GM12878 (cell line): Measurements from ENCODE around the gene PRUNE2. TPM values are rescaled to one million over a fixed set of nuclear protein-coding genes. Genes with fewer than 3 reads are reported as not detected.

Experiments
- ATAC-seq: fragments of 200-7000 bp; cut with Tn5 transposase; 3 replicates; pipeline ENCODE4 v1.9.1; 2020; ENCODE audit warnings: mild to moderate bottlenecking, moderate library complexity
- BruUV-seq: library from RNA; stranded (reverse); fragments of 400-500 nt; replicated peaks from 2 replicates; lab custom pipeline; 2021; lab: Mats Ljungman, UMichigan
- CTCF ChIA-PET: fragments of 300-600 bp; sonication (Branson Sonifier 250); formaldehyde crosslinking; extraction: SDS; loops from one replicate; lab custom pipeline; 2021; ENCODE audit warnings: inconsistent platforms; lab: Yijun Ruan, JAX
- POLR2A ChIA-PET: fragments of 350-600 bp; formaldehyde crosslinking; extraction: SDS; loops from one replicate; lab custom pipeline; 2021; ENCODE audit warnings: inconsistent platforms; lab: Charles Lee
- RAD21 ChIA-PET: fragments of 300-600 bp; sonication (Branson Sonifier 250); formaldehyde crosslinking; loops from one replicate; lab custom pipeline; 2023; ENCODE audit warnings: antibody characterized with exemption; ENCODE audit not compliant: unreplicated experiment; lab: Charles Lee
- SMC1A ChIA-PET: fragments of 300-600 bp; sonication (Branson Sonifier 250); formaldehyde crosslinking; loops from one replicate; lab custom pipeline; 2023; ENCODE audit not compliant: unreplicated experiment, uncharacterized antibody; lab: Charles Lee
- DNase-seq: peaks from one replicate; pipeline ENCODE4 v3.0.0-alpha.2; 2011; ENCODE audit warnings: low read depth, low spot score
- FAIRE-seq: peaks from 3 replicates; lab custom pipeline; 2011; peaks lifted over from hg19 to GRCh38; lab: Jason Lieb, UNC
- H2AFZ ChIP-seq: 2 replicates; pipeline ENCODE4 v1.6.0; 2011; ENCODE audit warnings: low read depth, low read length, control low read depth; ENCODE audit not compliant: control insufficient read depth
- H3K27ac ChIP-seq: 2 replicates; pipeline ENCODE4 v1.5.1; 2011; ENCODE audit warnings: control low read depth; ENCODE audit not compliant: control insufficient read depth, insufficient read depth
- H3K27me3 ChIP-seq, 2 experiments: replicated peaks in 1 of 2; 2 replicates each; pipeline versions ENCODE4 v1.6.0 to v1.6.1; 2011; ENCODE audit warnings: low read length in 1 of 2; ENCODE audit not compliant: control insufficient read depth in 2 of 2, insufficient read depth in 2 of 2
- H3K36me3 ChIP-seq, 2 experiments: 2 replicates each; pipeline ENCODE4 v1.5.1; 2011; ENCODE audit warnings: low read length in 1 of 2; ENCODE audit not compliant: control insufficient read depth in 2 of 2, insufficient read depth in 2 of 2
- H3K4me1 ChIP-seq: 2 replicates; pipeline ENCODE4 v1.6.1; 2011; ENCODE audit warnings: mild to moderate bottlenecking, low read length, moderate library complexity, mixed read lengths; ENCODE audit not compliant: control insufficient read depth, insufficient read depth
- H3K4me2 ChIP-seq: 2 replicates; pipeline ENCODE4 v1.6.0; 2011; ENCODE audit warnings: control low read depth; ENCODE audit not compliant: control insufficient read depth, insufficient read depth
- H3K4me3 ChIP-seq: fragments of 200-600 bp; sonication (generic); 2 replicates; pipeline ENCODE4 v1.5.1; 2016
- H3K79me2 ChIP-seq: 2 replicates; pipeline ENCODE4 v1.6.0; 2011; ENCODE audit warnings: low read length; ENCODE audit not compliant: control insufficient read depth, insufficient read depth
- H3K9ac ChIP-seq: 2 replicates; pipeline ENCODE4 v1.8.0; 2011; ENCODE audit warnings: low read length, control low read depth, mixed read lengths; ENCODE audit not compliant: control insufficient read depth, insufficient read depth
- H3K9me3 ChIP-seq: replicated peaks from 3 replicates; pipeline ENCODE4 v1.5.1; 2011; ENCODE audit warnings: mild to moderate bottlenecking, low read length; ENCODE audit not compliant: control insufficient read depth, insufficient read depth
- H4K20me1 ChIP-seq: 2 replicates; pipeline ENCODE4 v1.6.0; 2011; ENCODE audit not compliant: control insufficient read depth, insufficient read depth
- ATF7 ChIP-seq: fragments of 450-650 bp; IDR thresholded peaks from 2 replicates; pipeline ENCODE4 v1.6.1; 2016; ENCODE audit warnings: low read depth, mild to moderate bottlenecking
- BRCA1 ChIP-seq: IDR thresholded peaks from 2 replicates; pipeline ENCODE4 v1.6.1; 2011; ENCODE audit warnings: low read depth, low read length, improper control_type of control experiment
- CHD2 ChIP-seq: IDR thresholded peaks from 2 replicates; pipeline ENCODE4 v1.6.1; 2011; ENCODE audit warnings: low read depth, low read length, improper control_type of control experiment, borderline replicate concordance
- CHD4 ChIP-seq: fragments of 200-600 bp; sonication (generic); IDR thresholded peaks from 2 replicates; pipeline ENCODE4 v1.6.1; 2016; ENCODE audit warnings: mild to moderate bottlenecking
- EZH2 ChIP-seq: IDR thresholded peaks from 2 replicates; pipeline ENCODE4 v1.6.1; 2012; ENCODE audit warnings: low read depth, mild to moderate bottlenecking, control low read depth, inconsistent platforms, low read length, borderline replicate concordance; ENCODE audit not compliant: control insufficient read depth
- HDAC6 ChIP-seq: fragments of 200-600 bp; sonication (generic); IDR thresholded peaks from one replicate; pipeline ENCODE4 v1.8.0; 2017; ENCODE audit warnings: antibody characterized with exemption; ENCODE audit not compliant: unreplicated experiment
- HDGF ChIP-seq: fragments of 450-650 bp; IDR thresholded peaks from 2 replicates; pipeline ENCODE4 v1.6.1; 2016; ENCODE audit warnings: antibody characterized with exemption
- KAT2A ChIP-seq: conservative IDR thresholded peaks from 2 replicates; pipeline ENCODE4 v1.6.1; 2011; ENCODE audit warnings: low read depth, low read length; ENCODE audit not compliant: control insufficient read depth
- KDM1A ChIP-seq: fragments of 200-600 bp; sonication (generic); IDR thresholded peaks from 2 replicates; pipeline ENCODE4 v1.6.1; 2016; ENCODE audit warnings: borderline replicate concordance
- KLF5 ChIP-seq: fragments of 450-650 bp; IDR thresholded peaks from 2 replicates; pipeline ENCODE4 v1.6.1; 2014; ENCODE audit warnings: mild to moderate bottlenecking; ENCODE audit not compliant: partially characterized antibody
- LARP7 ChIP-seq: fragments of 450-650 bp; IDR thresholded peaks from 2 replicates; pipeline ENCODE4 v1.6.1; 2017; ENCODE audit warnings: mild to moderate bottlenecking
- POLR2AphosphoS5 ChIP-seq: IDR thresholded peaks from 2 replicates; pipeline ENCODE4 v1.6.1; 2011; ENCODE audit warnings: mild to moderate bottlenecking, low read length, inconsistent platforms
- SMAD5 ChIP-seq: IDR thresholded peaks from 2 replicates; pipeline ENCODE4 v1.6.1; 2016; ENCODE audit warnings: antibody characterized with exemption, low read depth
- STAT1 ChIP-seq: fragments of 450-650 bp; conservative IDR thresholded peaks from 2 replicates; pipeline ENCODE4 v1.6.1; 2014; ENCODE audit warnings: antibody characterized with exemption, mild to moderate bottlenecking
- SUZ12 ChIP-seq: fragments of 200-600 bp; sonication (generic); IDR thresholded peaks from one replicate; pipeline ENCODE4 v1.6.1; 2018; ENCODE audit warnings: antibody characterized with exemption, mild to moderate bottlenecking; ENCODE audit not compliant: unreplicated experiment
- TARDBP ChIP-seq: IDR thresholded peaks from 2 replicates; pipeline ENCODE4 v1.6.1; 2016; ENCODE audit warnings: borderline replicate concordance
- WGBS: methylation state at CpG from one replicate; pipeline ENCODE4 v1.1.6; 2016; ENCODE audit warnings: low lambda C conversion rate; ENCODE audit not compliant: insufficient replicate concordance, insufficient coverage; ENCODE audit errors: missing lambda C conversion rate; 5-methylcytosine and 5-hydroxymethylcytosine counted together
- in situ Hi-C: fragments of 300-500 bp; cut with MboI; formaldehyde crosslinking; loops from 9 replicates; pipeline ENCODE4 v1.14.3; 2018; ENCODE audit warnings: mixed read lengths
- intact Hi-C: fragments of 100-400 bp; cut with micrococcal nuclease; formaldehyde crosslinking; loops from one replicate; pipeline ENCODE4 v1.14.2; 2022; ENCODE audit not compliant: unreplicated experiment
- polyA plus RNA-seq, 11 experiments: library from polyadenylated mRNA; depleted of rRNA in 4 of 11; unstranded in 6 of 11; stranded (reverse) in 5 of 11; fragments of >200 nt; fragmentation: Nextera tagmentation in 4 of 11; fragmentation: Illumina TruSeq in 1 of 11; extraction: Ambion mirVana in 4 of 11; extraction: Trizol in 1 of 11; gene quantifications; 1 replicate in 1 of 11; 2 replicates in 10 of 11; pipeline versions ENCODE4 v1.2.1 to v1.2.3, GENCODE V29; 2011 to 2016; ENCODE audit warnings: inconsistent platforms in 2 of 11, missing spikeins in 2 of 11, low read depth in 1 of 11
- total RNA-seq, 4 experiments: library from RNA; depleted of rRNA in 3 of 4; stranded (reverse); fragments of >200 nt in 3 of 4; fragmentation: Illumina TruSeq in 1 of 4; extraction: Trizol in 1 of 4; gene quantifications; 2 replicates each; pipeline versions ENCODE4 v1.2.1 to v1.2.3, GENCODE V29; 2013 to 2021
- TF ChIP-seq, protein P1 (sequence below): fragments of 450-650 bp; IDR thresholded peaks from 2 replicates; pipeline ENCODE4 v1.6.1; 2018; ENCODE audit warnings: borderline replicate concordance, mild to moderate bottlenecking; ENCODE audit not compliant: partially characterized antibody
- TF ChIP-seq, protein P2 (sequence below): fragments of 450-650 bp; IDR thresholded peaks from 2 replicates; pipeline ENCODE4 v1.6.1; 2017; ENCODE audit warnings: borderline replicate concordance
- TF ChIP-seq, protein P3 (sequence below): IDR thresholded peaks from 2 replicates; pipeline ENCODE4 v1.6.1; 2011; ENCODE audit warnings: mild to moderate bottlenecking, low read depth, low read length, moderate library complexity; ENCODE audit not compliant: insufficient replicate concordance

The PRUNE2 gene
- total and polyA plus RNA-seq, 10 of the 15 experiments (the other 5 are each of a cell fraction or from before 2014, with no cell fraction given): 0.07 to 0.63 (median 0.25) TPM

DNA sequence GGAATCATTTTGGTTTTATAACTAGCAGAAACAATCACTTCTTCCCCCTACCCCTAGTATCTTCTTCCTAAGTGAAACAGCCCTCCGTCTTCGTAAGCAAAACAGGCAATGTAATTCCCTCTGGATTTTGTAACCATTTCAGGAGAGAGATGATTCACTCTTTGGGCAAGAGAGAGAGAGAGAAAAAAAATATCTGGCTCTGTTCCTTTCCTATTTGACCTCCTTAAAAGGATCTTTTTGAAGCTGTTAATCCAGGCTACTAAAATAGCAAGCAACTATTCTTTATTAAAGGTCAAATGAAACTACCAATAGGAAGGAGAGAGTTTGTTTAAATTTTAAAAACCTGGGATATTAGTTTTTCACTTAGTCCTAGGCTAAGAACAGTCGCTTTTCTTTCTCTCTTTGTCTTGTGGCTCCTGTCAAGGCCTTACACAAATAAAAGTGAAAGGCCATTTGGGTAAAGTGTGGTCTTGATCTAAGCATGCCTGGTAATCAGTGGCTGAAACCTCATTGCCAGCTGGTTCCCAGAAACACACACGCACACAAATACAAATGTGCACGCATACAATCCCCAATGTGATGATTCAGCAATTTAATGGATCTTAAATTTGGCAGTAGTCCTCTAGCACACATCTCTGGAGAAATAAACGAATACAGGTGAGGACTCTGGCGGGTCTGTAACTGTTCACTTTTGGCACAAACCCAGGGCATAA is 70.2 kb downstream of the PRUNE2 start:
- intact Hi-C loops: no loop called here
- no peaks in the 10 kb centered on the region for H4K20me1 ChIP-seq
- WGBS: 25% methylated on average over 7 of the region's 7 CpGs
- H3K9me3 ChIP-seq: no peaks in the 10 kb centered on the region
- CTCF ChIA-PET: no interaction called here
- H3K27me3 ChIP-seq: no peaks in the 10 kb centered on the region
- DNase-seq (no peak), FAIRE-seq (no peak), ATAC-seq (no peak)
- no peak overlapping the region for H3K4me3 ChIP-seq
- RAD21 ChIA-PET: no interaction called here
- in situ Hi-C loops: no loop called here
- H3K36me3 ChIP-seq: no peaks in the 10 kb centered on the region
- no peak overlapping the region for H3K9ac ChIP-seq
- no peak overlapping the region for H3K4me2 ChIP-seq
- no peak overlapping the region for H2AFZ ChIP-seq
- no peaks in the 10 kb centered on the region for H3K79me2 ChIP-seq
- no peak overlapping the region for H3K27ac ChIP-seq
- POLR2A ChIA-PET: no interaction called here
- H3K4me1 ChIP-seq: no peaks in the 10 kb centered on the region
- BruUV-seq: no TSS peak
- SMC1A ChIA-PET: no interaction called here
- TF ChIP-seq POLR2AphosphoS5: no peak
- TF ChIP-seq KLF5: no peak
- TF ChIP-seq LARP7: no peak
- TF ChIP-seq ATF7: no peak
- TF ChIP-seq SUZ12: no peak
- no peak for TF ChIP-seq EZH2
- TF ChIP-seq, protein P1, sequence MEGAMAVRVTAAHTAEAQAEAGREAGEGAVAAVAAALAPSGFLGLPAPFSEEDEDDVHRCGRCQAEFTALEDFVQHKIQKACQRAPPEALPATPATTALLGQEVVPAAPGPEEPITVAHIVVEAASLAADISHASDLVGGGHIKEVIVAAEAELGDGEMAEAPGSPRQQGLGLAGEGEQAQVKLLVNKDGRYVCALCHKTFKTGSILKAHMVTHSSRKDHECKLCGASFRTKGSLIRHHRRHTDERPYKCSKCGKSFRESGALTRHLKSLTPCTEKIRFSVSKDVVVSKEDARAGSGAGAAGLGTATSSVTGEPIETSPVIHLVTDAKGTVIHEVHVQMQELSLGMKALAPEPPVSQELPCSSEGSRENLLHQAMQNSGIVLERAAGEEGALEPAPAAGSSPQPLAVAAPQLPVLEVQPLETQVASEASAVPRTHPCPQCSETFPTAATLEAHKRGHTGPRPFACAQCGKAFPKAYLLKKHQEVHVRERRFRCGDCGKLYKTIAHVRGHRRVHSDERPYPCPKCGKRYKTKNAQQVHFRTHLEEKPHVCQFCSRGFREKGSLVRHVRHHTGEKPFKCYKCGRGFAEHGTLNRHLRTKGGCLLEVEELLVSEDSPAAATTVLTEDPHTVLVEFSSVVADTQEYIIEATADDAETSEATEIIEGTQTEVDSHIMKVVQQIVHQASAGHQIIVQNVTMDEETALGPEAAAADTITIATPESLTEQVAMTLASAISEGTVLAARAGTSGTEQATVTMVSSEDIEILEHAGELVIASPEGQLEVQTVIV: no peak
- TF ChIP-seq, protein P2, sequence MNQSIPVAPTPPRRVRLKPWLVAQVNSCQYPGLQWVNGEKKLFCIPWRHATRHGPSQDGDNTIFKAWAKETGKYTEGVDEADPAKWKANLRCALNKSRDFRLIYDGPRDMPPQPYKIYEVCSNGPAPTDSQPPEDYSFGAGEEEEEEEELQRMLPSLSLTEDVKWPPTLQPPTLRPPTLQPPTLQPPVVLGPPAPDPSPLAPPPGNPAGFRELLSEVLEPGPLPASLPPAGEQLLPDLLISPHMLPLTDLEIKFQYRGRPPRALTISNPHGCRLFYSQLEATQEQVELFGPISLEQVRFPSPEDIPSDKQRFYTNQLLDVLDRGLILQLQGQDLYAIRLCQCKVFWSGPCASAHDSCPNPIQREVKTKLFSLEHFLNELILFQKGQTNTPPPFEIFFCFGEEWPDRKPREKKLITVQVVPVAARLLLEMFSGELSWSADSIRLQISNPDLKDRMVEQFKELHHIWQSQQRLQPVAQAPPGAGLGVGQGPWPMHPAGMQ: no peak
- TF ChIP-seq SMAD5: no peak
- no peak for TF ChIP-seq HDAC6
- TF ChIP-seq STAT1: no peak
- no peak for TF ChIP-seq CHD2
- TF ChIP-seq KDM1A: no peak
- TF ChIP-seq TARDBP: no peak
- TF ChIP-seq HDGF: no peak
- no peak for TF ChIP-seq KAT2A
- TF ChIP-seq BRCA1: no peak
- TF ChIP-seq CHD4: no peak
- TF ChIP-seq, protein P3, sequence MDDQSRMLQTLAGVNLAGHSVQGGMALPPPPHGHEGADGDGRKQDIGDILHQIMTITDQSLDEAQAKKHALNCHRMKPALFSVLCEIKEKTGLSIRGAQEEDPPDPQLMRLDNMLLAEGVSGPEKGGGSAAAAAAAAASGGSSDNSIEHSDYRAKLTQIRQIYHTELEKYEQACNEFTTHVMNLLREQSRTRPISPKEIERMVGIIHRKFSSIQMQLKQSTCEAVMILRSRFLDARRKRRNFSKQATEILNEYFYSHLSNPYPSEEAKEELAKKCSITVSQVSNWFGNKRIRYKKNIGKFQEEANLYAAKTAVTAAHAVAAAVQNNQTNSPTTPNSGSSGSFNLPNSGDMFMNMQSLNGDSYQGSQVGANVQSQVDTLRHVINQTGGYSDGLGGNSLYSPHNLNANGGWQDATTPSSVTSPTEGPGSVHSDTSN: no peak
